ENCODE measurements around the gene LRP8.

LRP8 gene

GRCh38 chr1:53304527-53304926 is 23.3 kb downstream of the LRP8 start:
- no peak for DNase-seq (ENCODE audit: low read depth)

- DNase-seq (ENCODE audit: low read depth), result no peak
These were observed 23.9 kb downstream of the LRP8 start for GRCh38 chr1:53303726-53304515.

GRCh38 chr1:53303243-53303642 is 24.6 kb downstream of the LRP8 start:
- DNase-seq (ENCODE audit: low read depth), result no peak

GRCh38 chr1:53299233-53299632 is 28.6 kb downstream of the LRP8 start:
- DNase-seq (ENCODE audit: low read depth), result no peak

GRCh38 chr1:53298045-53298637 is 29.7 kb downstream of the LRP8 start:
- no peak for DNase-seq (ENCODE audit: low read depth)

- DNase-seq (ENCODE audit: low read depth), result no peak
These were observed 30.7 kb downstream of the LRP8 start for GRCh38 chr1:53297195-53297594.

GRCh38 chr1:53296117-53296749 is 31.6 kb downstream of the LRP8 start:
- DNase-seq (ENCODE audit: low read depth), result no peak

GRCh38 chr1:53295726-53296116 is 32.1 kb downstream of the LRP8 start:
- DNase-seq (ENCODE audit: low read depth), result no peak

- peak; percentile 48 for DNase-seq (ENCODE audit: low read depth)
These were observed 32.6 kb downstream of the LRP8 start for GRCh38 chr1:53295295-53295694.

GRCh38 chr1:53294567-53294966 is 33.3 kb downstream of the LRP8 start:
- DNase-seq (ENCODE audit: low read depth), result no peak

GRCh38 chr1:53294061-53294460 is 33.8 kb downstream of the LRP8 start:
- DNase-seq (ENCODE audit: low read depth), result no peak

- peak; percentile 74 for DNase-seq (ENCODE audit: low read depth)
These were observed 34.7 kb downstream of the LRP8 start for GRCh38 chr1:53293123-53293522.

- no peak for DNase-seq (ENCODE audit: low read depth)
These were observed 35.2 kb downstream of the LRP8 start for GRCh38 chr1:53292690-53293089.

- no peak for DNase-seq (ENCODE audit: low read depth)
These were observed 36.3 kb downstream of the LRP8 start for GRCh38 chr1:53291574-53291973.

GRCh38 chr1:53288790-53289429 is 39.0 kb downstream of the LRP8 start:
- no peak for DNase-seq (ENCODE audit: low read depth)

GRCh38 chr1:53288002-53288789 is 39.7 kb downstream of the LRP8 start:
- DNase-seq (ENCODE audit: low read depth), result no peak

- no peak for DNase-seq (ENCODE audit: low read depth)
These were observed 40.9 kb downstream of the LRP8 start for GRCh38 chr1:53286955-53287354.

GRCh38 chr1:53285969-53286760 is 41.7 kb downstream of the LRP8 start:
- no peak for DNase-seq (ENCODE audit: low read depth)

GRCh38 chr1:53285546-53285945 is 42.3 kb downstream of the LRP8 start:
- DNase-seq (ENCODE audit: low read depth), result no peak

- no peak for DNase-seq (ENCODE audit: low read depth)
These were observed 43.4 kb downstream of the LRP8 start for GRCh38 chr1:53284224-53285020.
